ENCODE data around the gene RNF34.

RNF34 gene

DNA sequence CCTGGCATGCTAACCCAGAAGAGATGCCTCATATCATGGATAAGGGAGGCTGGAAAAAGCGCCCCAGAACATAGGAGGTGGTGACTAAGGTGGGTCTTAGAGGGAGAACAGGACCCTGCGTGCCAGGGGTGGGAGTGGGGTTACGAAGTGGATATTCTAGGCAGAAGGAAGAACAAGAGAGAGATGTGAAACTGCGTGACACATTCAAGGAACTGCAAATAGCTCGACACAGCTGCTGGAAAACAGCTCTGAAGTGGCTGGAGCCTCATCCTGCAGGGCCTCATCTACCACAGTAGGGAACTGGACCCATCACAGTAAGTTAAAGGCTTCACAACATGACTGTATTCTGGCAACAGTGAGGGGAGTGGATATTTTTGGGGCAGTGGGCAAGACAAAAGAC is 61.1 kb downstream of the RNF34 start:
- no peaks in the 10 kb centered on the region for H3K27me3 Mint-ChIP-seq
- peak overlapping the region; percentile 2 for H3K4me3 Mint-ChIP-seq
- H3K27ac Mint-ChIP-seq: peak overlapping the region; percentile 32
- peaks cover 70% of the 10 kb centered on the region for H3K4me1 Mint-ChIP-seq (ENCODE audit: low read depth)
- no peaks in the 10 kb centered on the region for H3K9me3 Mint-ChIP-seq
- H3K36me3 Mint-ChIP-seq (ENCODE audit: low read depth): peaks cover 21% of the 10 kb centered on the region

DNA sequence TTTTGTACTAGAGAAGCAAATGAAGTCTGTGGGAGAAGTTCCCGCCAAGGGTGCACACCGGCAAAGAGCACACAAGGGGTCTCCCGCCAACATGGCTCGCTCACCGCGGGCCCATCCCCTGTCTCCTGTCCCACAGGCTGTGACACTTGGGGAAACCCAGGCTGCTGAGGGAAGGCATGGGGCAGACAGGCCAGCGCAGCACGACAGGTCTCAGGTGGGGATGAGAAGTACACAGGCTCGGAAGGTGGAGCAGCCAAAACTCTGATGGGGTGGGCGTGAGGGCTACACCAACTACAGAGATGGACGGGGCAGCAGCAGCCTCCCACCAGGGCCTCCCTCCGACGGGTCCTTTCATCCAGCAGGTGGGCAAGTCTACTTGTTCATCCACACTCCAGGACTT is 64.4 kb downstream of the RNF34 start:
- Mint-ChIP-seq H3K4me1 (ENCODE audit: low read depth) (peaks cover 59% of the 10 kb centered on the region), H3K36me3 (ENCODE audit: low read depth) (peaks cover 14% of the 10 kb centered on the region), H3K27ac (no peak overlapping the region), H3K9me3 (no peaks in the 10 kb centered on the region), H3K4me3 (peak overlapping the region; percentile 32), H3K27me3 (no peaks in the 10 kb centered on the region)

GRCh38 chr12:121465921-121466793 is 66.2 kb downstream of the RNF34 start:
- Mint-ChIP-seq H3K4me3 (peak overlapping the region; percentile 97), H3K27ac (peak overlapping the region; percentile 97), H3K4me1 (ENCODE audit: low read depth) (peaks cover 41% of the 10 kb centered on the region), H3K36me3 (ENCODE audit: low read depth) (peaks cover 14% of the 10 kb centered on the region), H3K9me3 (no peaks in the 10 kb centered on the region), H3K27me3 (no peaks in the 10 kb centered on the region)

DNA sequence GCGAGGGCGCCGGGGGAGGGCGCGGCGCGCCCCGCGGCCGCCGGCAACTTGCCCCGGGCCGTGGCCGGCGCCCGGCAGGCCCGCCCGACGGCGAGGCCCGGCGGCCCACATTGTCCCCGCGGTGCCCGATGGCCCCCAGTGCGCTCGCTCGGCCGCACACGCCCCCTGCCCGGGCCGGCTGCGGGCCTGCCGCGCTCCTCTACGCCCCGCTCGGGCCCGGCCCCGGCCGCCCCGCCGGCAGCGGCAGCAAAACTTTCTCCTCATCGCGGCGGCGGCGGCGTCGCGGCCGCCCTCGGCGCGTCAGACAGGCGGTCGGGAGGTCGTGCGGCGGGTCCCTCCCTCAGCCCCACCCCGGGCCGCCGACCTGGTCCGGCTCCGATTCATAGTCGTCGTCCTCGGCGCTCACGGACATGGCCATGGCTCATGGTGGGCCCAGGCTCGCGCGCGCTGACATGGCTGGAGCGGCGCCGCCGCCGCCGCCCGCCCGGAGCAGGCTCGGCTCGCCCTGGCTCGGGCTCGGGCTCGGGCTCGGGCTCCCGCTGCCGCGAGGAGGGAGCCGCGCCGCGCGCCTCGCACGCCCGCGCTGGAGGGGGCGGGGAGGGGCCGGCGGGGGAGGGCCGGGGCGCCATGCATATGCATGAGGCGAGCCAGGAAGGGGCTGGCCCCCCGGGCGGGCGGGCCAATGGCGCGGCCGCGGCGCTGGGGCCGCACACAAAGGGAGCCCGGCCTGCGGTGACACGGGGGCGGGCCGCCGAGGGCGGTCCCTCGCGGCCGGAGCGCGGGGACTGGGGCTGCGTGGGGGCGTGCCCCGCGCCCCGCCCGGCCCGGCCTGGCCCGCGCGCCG is 67.1 kb downstream of the RNF34 start:
- Mint-ChIP-seq H3K9me3 (no peaks in the 10 kb centered on the region), H3K27ac (no peak overlapping the region), H3K4me3 (peak overlapping the region; percentile 51), H3K27me3 (no peaks in the 10 kb centered on the region), H3K4me1 (ENCODE audit: low read depth) (peaks cover 33% of the 10 kb centered on the region), H3K36me3 (ENCODE audit: low read depth) (peaks cover 14% of the 10 kb centered on the region)

DNA sequence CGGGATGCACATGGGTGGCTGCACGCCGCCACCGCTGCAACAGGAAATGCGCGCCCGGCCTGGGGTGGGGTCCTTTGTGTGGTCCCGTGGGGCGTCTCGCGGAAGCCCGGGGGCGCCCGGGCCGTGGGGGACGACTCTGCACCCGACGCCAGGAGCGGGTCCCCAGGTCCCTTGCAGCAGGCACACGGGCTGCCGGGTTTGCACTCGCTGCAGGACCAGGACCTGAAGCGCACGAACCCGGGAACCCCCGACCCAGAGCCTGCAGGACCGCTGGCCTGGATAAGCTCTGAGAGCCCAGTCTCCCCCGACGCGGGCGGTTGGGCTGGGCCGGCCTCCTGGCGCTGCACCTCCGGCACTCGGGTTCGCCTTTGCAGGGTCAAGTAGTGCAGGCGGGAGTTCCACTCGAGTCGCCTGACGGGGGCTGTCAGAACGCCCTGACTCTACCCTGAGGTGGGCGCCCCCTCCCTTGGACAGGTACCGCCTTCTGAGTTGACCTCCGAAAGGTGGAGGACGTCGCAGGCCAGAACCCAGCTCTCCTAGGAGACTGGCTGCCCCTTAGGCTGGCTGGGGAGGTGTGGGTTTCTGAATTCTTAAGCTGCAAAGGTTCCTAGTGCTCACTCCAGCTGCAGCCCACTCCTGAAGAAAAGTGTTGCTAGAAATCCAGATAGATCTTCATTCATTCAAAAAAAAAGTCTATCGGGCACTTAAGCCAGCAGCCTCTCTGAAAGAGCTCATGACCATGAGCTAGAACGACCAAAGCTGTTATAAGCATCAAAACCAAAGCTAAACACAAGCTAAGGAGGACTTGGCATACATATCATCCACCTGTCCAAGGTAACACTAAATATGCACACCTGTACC is 68.0 kb downstream of the RNF34 start:
- peaks cover 14% of the 10 kb centered on the region for H3K36me3 Mint-ChIP-seq (ENCODE audit: low read depth)
- no peaks in the 10 kb centered on the region for H3K27me3 Mint-ChIP-seq
- peak overlapping the region; percentile 49 for H3K4me3 Mint-ChIP-seq
- peaks cover 31% of the 10 kb centered on the region for H3K4me1 Mint-ChIP-seq (ENCODE audit: low read depth)
- no peaks in the 10 kb centered on the region for H3K9me3 Mint-ChIP-seq
- no peak overlapping the region for H3K27ac Mint-ChIP-seq

DNA sequence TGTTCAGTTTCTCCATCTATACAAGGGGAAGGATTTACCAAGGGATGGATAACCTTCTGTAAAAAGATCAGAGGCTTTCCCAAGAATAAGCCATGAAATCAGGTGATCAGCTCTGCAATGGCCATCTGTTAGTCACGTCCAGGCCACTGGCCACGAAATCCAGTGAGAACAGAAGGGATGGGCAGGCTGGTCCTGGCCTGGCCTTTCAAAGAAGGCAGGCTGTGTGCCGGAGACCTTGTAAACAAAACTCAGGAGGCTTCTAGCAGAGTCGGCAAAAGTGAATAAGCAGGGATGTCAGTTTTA is 68.5 kb downstream of the RNF34 start:
- Mint-ChIP-seq H3K9me3 (no peaks in the 10 kb centered on the region), H3K27me3 (no peaks in the 10 kb centered on the region), H3K36me3 (ENCODE audit: low read depth) (peaks cover 14% of the 10 kb centered on the region), H3K4me1 (ENCODE audit: low read depth) (peaks cover 31% of the 10 kb centered on the region), H3K4me3 (no peak overlapping the region), H3K27ac (no peak overlapping the region)

GRCh38 chr12:121470751-121471150 is 70.8 kb downstream of the RNF34 start:
- no peaks in the 10 kb centered on the region for H3K9me3 Mint-ChIP-seq
- no peak overlapping the region for H3K4me3 Mint-ChIP-seq
- no peak overlapping the region for H3K27ac Mint-ChIP-seq
- H3K4me1 Mint-ChIP-seq (ENCODE audit: low read depth): peaks cover 13% of the 10 kb centered on the region
- peaks cover 5% of the 10 kb centered on the region for H3K36me3 Mint-ChIP-seq (ENCODE audit: low read depth)
- H3K27me3 Mint-ChIP-seq: no peaks in the 10 kb centered on the region

DNA sequence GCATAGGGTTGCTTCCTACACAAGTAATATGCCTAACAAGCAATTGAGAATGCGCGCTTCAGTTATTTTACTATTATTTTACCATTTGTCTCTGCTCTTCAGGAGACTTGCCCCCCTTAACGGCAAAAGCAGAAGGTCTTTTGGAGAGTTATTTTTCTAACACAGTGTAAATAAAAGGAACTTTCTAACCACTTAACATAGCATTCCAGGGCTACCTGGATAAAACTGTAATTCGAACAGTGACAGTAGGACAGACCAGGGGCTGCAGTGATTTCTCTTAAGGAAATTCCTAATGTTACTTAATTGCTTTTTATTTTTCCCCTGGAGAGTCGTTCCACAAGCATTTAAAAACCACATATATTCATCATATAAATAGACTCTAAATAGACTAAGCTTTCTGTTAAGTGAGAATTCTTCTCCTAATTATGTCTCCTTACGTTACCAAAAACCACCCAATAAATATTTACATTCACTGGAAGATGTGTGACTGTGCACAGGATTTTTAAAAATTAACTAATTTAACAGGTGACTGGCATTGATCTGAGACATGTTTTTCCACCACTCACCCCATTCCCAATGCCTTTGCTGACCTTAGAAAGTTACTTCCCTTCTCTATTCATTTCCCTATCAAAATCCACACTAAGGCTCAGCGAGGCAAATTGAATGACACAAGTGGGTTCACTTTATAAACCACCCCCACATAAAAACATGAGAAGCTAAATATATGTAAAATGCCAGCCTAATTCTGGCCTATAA is 72.4 kb downstream of the RNF34 start:
- H3K36me3 Mint-ChIP-seq (ENCODE audit: low read depth): no peaks in the 10 kb centered on the region
- no peaks in the 10 kb centered on the region for H3K27me3 Mint-ChIP-seq
- H3K27ac Mint-ChIP-seq: no peak overlapping the region
- H3K4me1 Mint-ChIP-seq (ENCODE audit: low read depth): peaks cover 8% of the 10 kb centered on the region
- no peaks in the 10 kb centered on the region for H3K9me3 Mint-ChIP-seq
- H3K4me3 Mint-ChIP-seq: no peak overlapping the region
